BLaER1 treated with 17β-estradiol and CSF1 and Interleukin-3, amounts not matched to agents 10 nM and 100 nM (cell line): ENCODE results near the gene SLC45A2.

Experiments used
- H3K27ac ChIP-seq, 11 experiments: shearing (Covaris generic); formaldehyde crosslinking; 2 replicates each; pipeline ENCODE4 v1.8.1; 2022
- H3K27me3 ChIP-seq, 11 experiments: shearing (Covaris generic); formaldehyde crosslinking; 2 replicates each; pipeline ENCODE4 v1.8.1; 2022
- H3K36me3 ChIP-seq, 11 experiments: shearing (Covaris generic); formaldehyde crosslinking; 2 replicates each; pipeline ENCODE4 v1.8.1; 2022
- H3K4me1 ChIP-seq, 10 experiments: shearing (Covaris generic); formaldehyde crosslinking; 2 replicates each; pipeline ENCODE4 v1.8.1; 2022
- H3K4me2 ChIP-seq, 11 experiments: shearing (Covaris generic); formaldehyde crosslinking; 2 replicates each; pipeline ENCODE4 v1.8.1; 2022
- H3K4me3 ChIP-seq, 10 experiments: shearing (Covaris generic); formaldehyde crosslinking; 2 replicates each; pipeline ENCODE4 v1.8.1; 2022
- H3K9ac ChIP-seq, 11 experiments: shearing (Covaris generic); formaldehyde crosslinking; 2 replicates each; pipeline ENCODE4 v1.8.1; 2022
- H3K9me3 ChIP-seq, 11 experiments: shearing (Covaris generic); formaldehyde crosslinking; replicated peaks in 1 of 11; 2 replicates each; pipeline ENCODE4 v1.8.1; 2022
- H4K20me1 ChIP-seq, 11 experiments: shearing (Covaris generic); formaldehyde crosslinking; 2 replicates each; pipeline ENCODE4 v1.8.1; 2022
- Cebpa-rat ChIP-seq, 11 experiments: shearing (Covaris generic); IDR thresholded peaks; 2 replicates each; pipeline ENCODE4 v1.8.1; 2022

Gene SLC45A2

GRCh38 chr5:34001241-34001841, 16.8 kb upstream of the SLC45A2 start:
- Histone ChIP-seq H3K36me3 (peaks cover 19 to 46% (median 32%) of the 10 kb centered on the region in 11 experiments), H3K4me3 (no peak overlapping the region), H3K4me1 (peaks cover 0 to 11% (median 3%) of the 10 kb centered on the region in 10 experiments; a peak in 12 of 20 replicates), H3K27ac (no peak overlapping the region), H3K9me3 (no peaks in the 10 kb centered on the region), H4K20me1 (no peaks in the 10 kb centered on the region), H3K4me2 (no peak overlapping the region), H3K27me3 (no peaks in the 10 kb centered on the region), H3K9ac (no peak overlapping the region)
- no peak for TF ChIP-seq Cebpa-rat (IDR thresholded peaks at IDR 0.05)

GRCh38 chr5:33999978-34000377, 15.5 kb upstream of the SLC45A2 start:
- no peak overlapping the region for H3K27ac ChIP-seq
- no peaks in the 10 kb centered on the region for H3K27me3 ChIP-seq
- peaks cover 19 to 41% (median 32%) of the 10 kb centered on the region in 11 experiments for H3K36me3 ChIP-seq
- H3K4me1 ChIP-seq, result peaks cover 0 to 19% (median 2%) of the 10 kb centered on the region in 10 experiments; a peak in 7 of 20 replicates
- no peak for TF ChIP-seq Cebpa-rat (IDR thresholded peaks at IDR 0.05)
- no peaks in the 10 kb centered on the region for H3K9me3 ChIP-seq
- no peak overlapping the region for H3K4me3 ChIP-seq
- no peaks in the 10 kb centered on the region for H4K20me1 ChIP-seq
- no peak overlapping the region for H3K9ac ChIP-seq
- H3K4me2 ChIP-seq, result no peak overlapping the region

GRCh38 chr5:33997331-33997983, 13.0 kb upstream of the SLC45A2 start:
- no peaks in the 10 kb centered on the region for H3K27me3 ChIP-seq
- no peak overlapping the region; a peak in 1 of 22 replicates for H3K27ac ChIP-seq
- no peak overlapping the region for H3K4me3 ChIP-seq
- peak overlapping the region in 1 of 11 experiments; percentile 40; a peak in 1 of 22 replicates for H3K4me2 ChIP-seq
- H3K9me3 ChIP-seq, result no peaks in the 10 kb centered on the region
- H3K36me3 ChIP-seq, result peaks cover 2 to 32% (median 16%) of the 10 kb centered on the region in 11 experiments; a peak in 16 of 22 replicates
- no peak overlapping the region for H3K9ac ChIP-seq
- peaks cover 0 to 20% (median 2%) of the 10 kb centered on the region in 10 experiments; a peak in 7 of 20 replicates for H3K4me1 ChIP-seq
- H4K20me1 ChIP-seq, result no peaks in the 10 kb centered on the region
- no peak for TF ChIP-seq Cebpa-rat (IDR thresholded peaks at IDR 0.05)

- Histone ChIP-seq H3K27me3 (no peaks in the 10 kb centered on the region), H3K27ac (no peak overlapping the region), H3K9ac (no peak overlapping the region; a peak in 1 of 22 replicates), H3K4me1 (peaks cover 0 to 20% (median 2%) of the 10 kb centered on the region in 10 experiments; a peak in 7 of 20 replicates), H4K20me1 (no peaks in the 10 kb centered on the region), H3K36me3 (peaks cover 3 to 24% (median 11%) of the 10 kb centered on the region in 11 experiments; a peak in 10 of 22 replicates), H3K9me3 (no peaks in the 10 kb centered on the region), H3K4me2 (peak overlapping the region in 2 of 11 experiments; percentile 11 to 13; a peak in 3 of 22 replicates), H3K4me3 (no peak overlapping the region)
- TF ChIP-seq Cebpa-rat (IDR thresholded peaks at IDR 0.05), result no peak
These were observed 11.4 kb upstream of the SLC45A2 start for GRCh38 chr5:33995865-33996264.

GRCh38 chr5:33994845-33995244, 10.4 kb upstream of the SLC45A2 start:
- Histone ChIP-seq H3K4me2 (peak overlapping the region in 1 of 11 experiments; percentile 11; a peak in 1 of 22 replicates), H3K4me1 (peaks cover 0 to 20% (median 2%) of the 10 kb centered on the region in 10 experiments; a peak in 7 of 20 replicates), H3K27me3 (no peaks in the 10 kb centered on the region), H3K36me3 (peaks cover 3 to 22% (median 12%) of the 10 kb centered on the region in 11 experiments; a peak in 10 of 22 replicates), H3K4me3 (no peak overlapping the region), H4K20me1 (no peaks in the 10 kb centered on the region), H3K9ac (no peak overlapping the region), H3K27ac (no peak overlapping the region), H3K9me3 (no peaks in the 10 kb centered on the region)
- TF ChIP-seq Cebpa-rat (IDR thresholded peaks at IDR 0.05), result no peak

- H3K4me1 ChIP-seq, result peaks cover 0 to 20% (median 2%) of the 10 kb centered on the region in 10 experiments; a peak in 7 of 20 replicates
- H3K27me3 ChIP-seq, result no peaks in the 10 kb centered on the region
- H3K36me3 ChIP-seq, result peaks cover 18 to 36% (median 27%) of the 10 kb centered on the region in 11 experiments
- no peak overlapping the region for H3K4me3 ChIP-seq
- peaks cover 0 to 7% (median 5%) of the 10 kb centered on the region in 11 experiments; a peak in 11 of 22 replicates for H3K9me3 ChIP-seq
- no peak overlapping the region for H3K4me2 ChIP-seq
- H3K27ac ChIP-seq, result no peak overlapping the region
- no peak overlapping the region for H3K9ac ChIP-seq
- no peaks in the 10 kb centered on the region for H4K20me1 ChIP-seq
- TF ChIP-seq Cebpa-rat (IDR thresholded peaks at IDR 0.05), result no peak
These were observed 8.4 kb upstream of the SLC45A2 start for GRCh38 chr5:33992864-33993263.

- Histone ChIP-seq H3K4me3 (no peak overlapping the region), H3K27me3 (no peaks in the 10 kb centered on the region), H3K36me3 (peaks cover 27 to 40% (median 31%) of the 10 kb centered on the region in 11 experiments), H3K4me1 (no peaks in the 10 kb centered on the region), H3K9me3 (peaks cover 0 to 21% (median 15%) of the 10 kb centered on the region in 11 experiments; a peak in 16 of 22 replicates), H3K9ac (no peak overlapping the region), H4K20me1 (no peaks in the 10 kb centered on the region), H3K27ac (no peak overlapping the region), H3K4me2 (no peak overlapping the region)
- no peak for TF ChIP-seq Cebpa-rat (IDR thresholded peaks at IDR 0.05)
These were observed 954 bp upstream of the SLC45A2 start for GRCh38 chr5:33985447-33985846.

GRCh38 chr5:33984178-33984577, 315 bp downstream of the SLC45A2 start:
- H3K36me3 ChIP-seq, result peaks cover 23 to 31% (median 29%) of the 10 kb centered on the region in 11 experiments
- no peaks in the 10 kb centered on the region for H3K27me3 ChIP-seq
- H4K20me1 ChIP-seq, result no peaks in the 10 kb centered on the region
- TF ChIP-seq Cebpa-rat (IDR thresholded peaks at IDR 0.05), result no peak
- H3K9me3 ChIP-seq, result peaks cover 0 to 21% (median 15%) of the 10 kb centered on the region in 11 experiments; a peak in 16 of 22 replicates
- no peak overlapping the region for H3K9ac ChIP-seq
- no peak overlapping the region for H3K27ac ChIP-seq
- H3K4me3 ChIP-seq, result no peak overlapping the region
- H3K4me1 ChIP-seq, result no peaks in the 10 kb centered on the region
- H3K4me2 ChIP-seq, result no peak overlapping the region

GRCh38 chr5:33981408-33982162, 2.9 kb downstream of the SLC45A2 start:
- Histone ChIP-seq H3K27ac (no peak overlapping the region), H3K36me3 (peaks cover 0 to 5% (median 4%) of the 10 kb centered on the region in 11 experiments; a peak in 10 of 22 replicates), H3K27me3 (no peaks in the 10 kb centered on the region), H4K20me1 (no peaks in the 10 kb centered on the region), H3K4me2 (no peak overlapping the region), H3K9ac (no peak overlapping the region), H3K9me3 (peaks cover 0 to 13% (median 9%) of the 10 kb centered on the region in 11 experiments; a peak in 12 of 22 replicates), H3K4me3 (no peak overlapping the region), H3K4me1 (no peaks in the 10 kb centered on the region)
- no peak for TF ChIP-seq Cebpa-rat (IDR thresholded peaks at IDR 0.05)
